Measurements from ENCODE around the gene SVBP. TPM values are rescaled to one million over a fixed set of nuclear protein-coding genes. Genes with fewer than 3 reads are reported as not detected.

Gene SVBP
- total RNA-seq, 4 donors from 2014 or later, result 18.6 to 76.0 (median 44.9) TPM

GRCh38 chr1:42848823-42849537 lies 31.8 kb upstream of the SVBP start:
- no peak for DNase-seq (ENCODE audit: low spot score in 2 of 2)
- TF ChIP-seq EP300 (IDR thresholded peaks at IDR 0.05) (no peak), CTCF (IDR thresholded peaks at IDR 0.05) (no peak), POLR2A (IDR thresholded peaks at IDR 0.05) (no peak)
- H3K9me3 ChIP-seq, result peaks cover 0 to 22% (median 0%) of the 10 kb centered on the region in 4 donors
- peaks cover 0 to 47% (median 10%) of the 10 kb centered on the region in 4 donors for H3K4me1 ChIP-seq
- H3K36me3 ChIP-seq, result peaks cover 0 to 48% (median 5%) of the 10 kb centered on the region in 3 donors
- H3K27ac ChIP-seq, result no peak overlapping the region
- no peak overlapping the region for H3K4me3 ChIP-seq
- no peaks in the 10 kb centered on the region for H3K27me3 ChIP-seq
- 81 to 87% methylated on average over 2 of the region's 2 CpGs for WGBS, 2 donors

GRCh38 chr1:42847721-42848460 lies 30.7 kb upstream of the SVBP start:
- DNase-seq (ENCODE audit: low spot score in 2 of 2), result no peak
- Histone ChIP-seq H3K27me3 (no peaks in the 10 kb centered on the region), H3K36me3 (peaks cover 0 to 48% (median 5%) of the 10 kb centered on the region in 3 donors), H3K4me3 (peak overlapping the region in 1 of 4 donors; percentile 97), H3K9me3 (peaks cover 0 to 20% (median 0%) of the 10 kb centered on the region in 4 donors), H3K4me1 (peaks cover 0 to 53% (median 10%) of the 10 kb centered on the region in 4 donors), H3K27ac (no peak overlapping the region)
- TF ChIP-seq EP300 (IDR thresholded peaks at IDR 0.05) (no peak), CTCF (IDR thresholded peaks at IDR 0.05) (no peak), POLR2A (IDR thresholded peaks at IDR 0.05) (no peak)
- 61 to 66% methylated on average over 6 of the region's 6 CpGs for WGBS, 2 donors

DNA sequence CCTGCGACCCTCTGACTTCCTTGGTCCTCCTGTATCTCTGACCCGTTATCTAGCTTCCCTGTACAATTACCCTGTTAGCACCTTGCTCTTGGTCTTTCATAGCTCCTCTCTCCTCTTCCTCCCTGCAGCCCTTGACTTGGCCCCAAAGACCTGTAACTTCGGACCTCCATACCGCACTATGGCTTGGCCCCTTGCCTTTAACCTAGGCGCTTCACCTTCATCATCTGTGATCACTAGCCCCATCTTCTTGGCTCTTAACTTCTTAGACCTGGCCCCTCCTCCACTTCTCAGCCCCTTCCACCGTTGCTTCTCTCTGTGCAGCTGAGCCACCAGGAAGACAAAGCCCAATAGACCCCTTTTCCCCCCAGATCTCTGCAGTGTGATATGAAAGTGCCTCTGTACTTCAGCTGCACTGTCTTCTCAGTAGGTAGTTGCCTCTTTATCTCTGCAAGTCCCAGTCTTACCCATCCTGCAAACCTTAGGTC lies 30.0 kb upstream of the SVBP start:
- H3K4me3 ChIP-seq, result peak overlapping the region; percentile 80 to 97 (median 89)
- peaks cover 0 to 12% (median 0%) of the 10 kb centered on the region in 4 donors for H3K9me3 ChIP-seq
- peaks cover 0 to 48% (median 5%) of the 10 kb centered on the region in 3 donors for H3K36me3 ChIP-seq
- TF ChIP-seq POLR2A (IDR thresholded peaks at IDR 0.05), result no peak
- no peak for TF ChIP-seq CTCF (IDR thresholded peaks at IDR 0.05)
- no peak for TF ChIP-seq EP300 (IDR thresholded peaks at IDR 0.05)
- DNase-seq (ENCODE audit: low spot score in 2 of 2), result no peak
- peaks cover 0 to 53% (median 10%) of the 10 kb centered on the region in 4 donors for H3K4me1 ChIP-seq
- 9 to 12% methylated on average over 6 of the region's 6 CpGs for WGBS, 2 donors
- no peaks in the 10 kb centered on the region for H3K27me3 ChIP-seq
- peak overlapping the region; percentile 76 to 95 (median 88) for H3K27ac ChIP-seq

GRCh38 chr1:42846257-42847110 lies 29.3 kb upstream of the SVBP start, which contains the start of gene ZNF691:
Gene ZNF691 (plus strand): TSS chr1:42846613. CDS start chr1:42849659, 3,046 bp downstream.
- peaks cover 0 to 53% (median 10%) of the 10 kb centered on the region in 4 donors for H3K4me1 ChIP-seq
- peak; percentile 56 to 90 for TF ChIP-seq EP300 (IDR thresholded peaks at IDR 0.05)
- TF ChIP-seq POLR2A (IDR thresholded peaks at IDR 0.05), result peak; percentile 8 to 65
- peak in 4 of 5 experiments; percentile 34 to 71 (median 50) for TF ChIP-seq CTCF (IDR thresholded peaks at IDR 0.05)

More at GRCh38 chr1:42846257-42847110, 29.3 kb upstream of the SVBP start, which contains the start of gene ZNF691:
- H3K27me3 ChIP-seq, result no peaks in the 10 kb centered on the region
- peaks cover 0 to 6% (median 0%) of the 10 kb centered on the region in 4 donors for H3K9me3 ChIP-seq
- WGBS, 2 donors, result 0 to 2% methylated on average over 44 to 50 of the region's 50 CpGs
- peak; percentile 91 to 94 for DNase-seq (ENCODE audit: low spot score in 2 of 2)
- H3K27ac ChIP-seq, result peak within 1 kb of the TSS; percentile 76 to 95 (median 88)
- H3K36me3 ChIP-seq, result peaks cover 0 to 48% (median 4%) of the 10 kb centered on the region in 3 donors
- peak within 1 kb of the TSS; percentile 80 to 97 (median 89) for H3K4me3 ChIP-seq
